Stomach (tissue), 4 donors: Measurements from ENCODE around the gene KRTCAP3.

Source experiments
- POLR2A ChIP-seq, 4 donors: fragments of 450-650 bp; IDR thresholded peaks; one replicate each; pipeline ENCODE4 v1.6.1; 2016; ENCODE audit warnings: antibody characterized with exemption in 4 of 4, control low read depth in 2 of 4, mild to moderate bottlenecking in 1 of 4, moderate library complexity in 1 of 4
- POLR2AphosphoS5 ChIP-seq, 3 donors: sonication (generic); formaldehyde crosslinking; IDR thresholded peaks; one replicate each; pipeline ENCODE4 v1.6.1; 2016; ENCODE audit warnings: antibody characterized with exemption in 3 of 3
- TF ChIP-seq, protein P1 (sequence below), 7 experiments: fragments of 450-650 bp in 4 of 7; fragments of 200-600 bp in 3 of 7; sonication (generic) in 3 of 7; IDR thresholded peaks; one replicate each; pipeline ENCODE4 v1.5.1; 2016 to 2019; ENCODE audit warnings: antibody characterized with exemption in 7 of 7, control low read depth in 2 of 7, mild to moderate bottlenecking in 1 of 7

DNA sequence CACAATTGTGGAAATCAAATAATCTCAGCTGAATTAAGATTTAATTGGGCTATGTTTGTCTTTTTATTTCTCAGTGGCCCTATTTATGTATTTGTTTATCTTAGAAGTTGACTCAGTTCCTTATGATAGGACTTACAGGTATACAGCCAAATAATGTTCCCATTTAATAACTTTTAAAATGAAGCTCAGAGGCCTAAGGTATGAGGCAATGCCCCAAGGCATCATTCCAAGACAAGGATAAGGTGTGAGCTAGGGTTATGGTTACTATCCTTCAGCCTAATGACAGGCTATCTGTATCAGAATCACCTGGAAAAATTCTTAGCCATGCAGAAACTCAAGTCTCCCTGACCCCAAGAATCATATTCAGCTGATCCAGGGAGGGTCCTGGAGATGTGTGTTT is 21.2 kb upstream of the KRTCAP3 start:
- TF ChIP-seq, protein P1, sequence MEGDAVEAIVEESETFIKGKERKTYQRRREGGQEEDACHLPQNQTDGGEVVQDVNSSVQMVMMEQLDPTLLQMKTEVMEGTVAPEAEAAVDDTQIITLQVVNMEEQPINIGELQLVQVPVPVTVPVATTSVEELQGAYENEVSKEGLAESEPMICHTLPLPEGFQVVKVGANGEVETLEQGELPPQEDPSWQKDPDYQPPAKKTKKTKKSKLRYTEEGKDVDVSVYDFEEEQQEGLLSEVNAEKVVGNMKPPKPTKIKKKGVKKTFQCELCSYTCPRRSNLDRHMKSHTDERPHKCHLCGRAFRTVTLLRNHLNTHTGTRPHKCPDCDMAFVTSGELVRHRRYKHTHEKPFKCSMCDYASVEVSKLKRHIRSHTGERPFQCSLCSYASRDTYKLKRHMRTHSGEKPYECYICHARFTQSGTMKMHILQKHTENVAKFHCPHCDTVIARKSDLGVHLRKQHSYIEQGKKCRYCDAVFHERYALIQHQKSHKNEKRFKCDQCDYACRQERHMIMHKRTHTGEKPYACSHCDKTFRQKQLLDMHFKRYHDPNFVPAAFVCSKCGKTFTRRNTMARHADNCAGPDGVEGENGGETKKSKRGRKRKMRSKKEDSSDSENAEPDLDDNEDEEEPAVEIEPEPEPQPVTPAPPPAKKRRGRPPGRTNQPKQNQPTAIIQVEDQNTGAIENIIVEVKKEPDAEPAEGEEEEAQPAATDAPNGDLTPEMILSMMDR (IDR thresholded peaks at IDR 0.05), result no peak
- TF ChIP-seq POLR2AphosphoS5 (IDR thresholded peaks at IDR 0.05) (no peak), POLR2A (IDR thresholded peaks at IDR 0.05) (no peak)
